Loucy (cell line): ENCODE measurements around the gene PTPRN2.

ENCODE experiments used
- H2AFZ ChIP-seq: fragments of 200-600 bp; sonication (generic); 2 replicates; pipeline ENCODE4 v1.6.0; 2016; ENCODE audit warnings: antibody characterized with exemption, mild to moderate bottlenecking, low read length, moderate library complexity
- H3F3A ChIP-seq: fragments of 200-600 bp; 2 replicates; pipeline ENCODE4 v1.6.0; 2016; ENCODE audit warnings: antibody characterized with exemption, low read depth, mild to moderate bottlenecking
- H3K27me3 ChIP-seq: fragments of 200-600 bp; sonication (generic); 2 replicates; pipeline ENCODE4 v1.6.1; 2014; ENCODE audit warnings: low read length, mild to moderate bottlenecking; ENCODE audit not compliant: insufficient read depth, poor library complexity, severe bottlenecking
- H3K36me3 ChIP-seq: fragments of 200-600 bp; sonication (generic); 2 replicates; pipeline ENCODE4 v1.6.1; 2016; ENCODE audit warnings: low read length; ENCODE audit not compliant: insufficient read depth
- H3K4me1 ChIP-seq: fragments of 200-600 bp; sonication (generic); 2 replicates; pipeline ENCODE4 v1.5.1; 2014; ENCODE audit warnings: low read length, mild to moderate bottlenecking; ENCODE audit not compliant: insufficient read depth, poor library complexity, severe bottlenecking
- H3K4me2 ChIP-seq: fragments of 200-600 bp; sonication (generic); 2 replicates; pipeline ENCODE4 v1.6.0; 2014; ENCODE audit warnings: antibody characterized with exemption, low read length, low read depth, mild to moderate bottlenecking; ENCODE audit not compliant: poor library complexity, severe bottlenecking
- H3K4me3 ChIP-seq: fragments of 200-600 bp; sonication (generic); 2 replicates; pipeline ENCODE4 v1.5.1; 2014; ENCODE audit warnings: low read length, mild to moderate bottlenecking, mixed read lengths; ENCODE audit not compliant: poor library complexity, severe bottlenecking
- H3K79me2 ChIP-seq: fragments of 200-600 bp; sonication (generic); 2 replicates; pipeline ENCODE4 v1.6.1; 2014; ENCODE audit warnings: low read length; ENCODE audit not compliant: insufficient read depth
- H3K9ac ChIP-seq: fragments of 200-600 bp; sonication (generic); 2 replicates; pipeline ENCODE4 v1.6.0; 2014; ENCODE audit warnings: mild to moderate bottlenecking, low read depth, low read length, moderate library complexity; ENCODE audit not compliant: poor library complexity, severe bottlenecking
- H3K9me2 ChIP-seq: fragments of 200-600 bp; sonication (generic); replicated peaks from 2 replicates; pipeline ENCODE4 v1.6.1; 2016; ENCODE audit warnings: low read depth, low read length, mixed read lengths
- H3K9me3 ChIP-seq: fragments of 200-600 bp; sonication (generic); 2 replicates; pipeline ENCODE4 v1.6.1; 2014; ENCODE audit warnings: mild to moderate bottlenecking, antibody characterized with exemption, low read length, low read depth; ENCODE audit not compliant: insufficient read depth
- H4K20me1 ChIP-seq: fragments of 200-600 bp; sonication (generic); 2 replicates; pipeline ENCODE4 v1.6.0; 2014; ENCODE audit warnings: antibody characterized with exemption, low read length, mild to moderate bottlenecking; ENCODE audit not compliant: insufficient read depth, poor library complexity, severe bottlenecking
- EZH2phosphoT487 ChIP-seq: fragments of 200-600 bp; IDR thresholded peaks from 2 replicates; pipeline ENCODE4 v1.6.1; 2018; ENCODE audit warnings: antibody characterized with exemption, mild to moderate bottlenecking, moderate library complexity, borderline replicate concordance
- TF ChIP-seq, protein P1 (sequence below): fragments of 200-600 bp; sonication (generic); conservative IDR thresholded peaks from 2 replicates; pipeline ENCODE4 v1.5.1; 2014; ENCODE audit warnings: mild to moderate bottlenecking, antibody characterized with exemption, low read length

PTPRN2 gene

DNA sequence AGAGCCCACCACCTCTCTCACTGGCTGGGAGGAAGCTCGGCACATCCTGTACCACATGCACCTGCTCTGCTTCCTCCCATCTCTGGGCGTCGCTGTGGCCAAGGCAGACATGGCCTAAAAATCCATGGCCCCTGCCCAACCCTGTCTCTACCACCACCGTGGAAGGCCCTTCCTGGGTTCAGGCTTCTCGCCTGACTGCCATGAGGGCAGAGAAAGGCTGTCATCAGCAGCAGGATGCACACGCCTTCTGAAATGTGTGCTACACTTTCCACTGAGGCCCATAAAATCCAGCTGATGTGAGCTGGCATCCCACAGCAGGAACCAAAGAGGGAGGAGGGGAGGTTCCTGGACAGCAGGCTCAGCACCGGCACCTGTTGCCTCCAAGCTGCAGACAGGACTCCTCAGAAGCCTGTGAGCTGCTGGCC is 93.4 kb downstream of the PTPRN2 start:
- no peak overlapping the region for H3K9ac ChIP-seq
- no peaks in the 10 kb centered on the region for H3F3A ChIP-seq
- no peak overlapping the region for H3K4me3 ChIP-seq
- H3K27me3 ChIP-seq = no peaks in the 10 kb centered on the region
- H3K9me3 ChIP-seq = no peaks in the 10 kb centered on the region; the same call in 1 of the 2 replicates
- H4K20me1 ChIP-seq = no peaks in the 10 kb centered on the region
- no peaks in the 10 kb centered on the region for H3K79me2 ChIP-seq
- no peaks in the 10 kb centered on the region for H3K9me2 ChIP-seq
- H3K4me1 ChIP-seq = no peaks in the 10 kb centered on the region
- no peaks in the 10 kb centered on the region for H3K36me3 ChIP-seq
- peak overlapping the region; percentile 16 for H3K4me2 ChIP-seq
- TF ChIP-seq, protein P1, sequence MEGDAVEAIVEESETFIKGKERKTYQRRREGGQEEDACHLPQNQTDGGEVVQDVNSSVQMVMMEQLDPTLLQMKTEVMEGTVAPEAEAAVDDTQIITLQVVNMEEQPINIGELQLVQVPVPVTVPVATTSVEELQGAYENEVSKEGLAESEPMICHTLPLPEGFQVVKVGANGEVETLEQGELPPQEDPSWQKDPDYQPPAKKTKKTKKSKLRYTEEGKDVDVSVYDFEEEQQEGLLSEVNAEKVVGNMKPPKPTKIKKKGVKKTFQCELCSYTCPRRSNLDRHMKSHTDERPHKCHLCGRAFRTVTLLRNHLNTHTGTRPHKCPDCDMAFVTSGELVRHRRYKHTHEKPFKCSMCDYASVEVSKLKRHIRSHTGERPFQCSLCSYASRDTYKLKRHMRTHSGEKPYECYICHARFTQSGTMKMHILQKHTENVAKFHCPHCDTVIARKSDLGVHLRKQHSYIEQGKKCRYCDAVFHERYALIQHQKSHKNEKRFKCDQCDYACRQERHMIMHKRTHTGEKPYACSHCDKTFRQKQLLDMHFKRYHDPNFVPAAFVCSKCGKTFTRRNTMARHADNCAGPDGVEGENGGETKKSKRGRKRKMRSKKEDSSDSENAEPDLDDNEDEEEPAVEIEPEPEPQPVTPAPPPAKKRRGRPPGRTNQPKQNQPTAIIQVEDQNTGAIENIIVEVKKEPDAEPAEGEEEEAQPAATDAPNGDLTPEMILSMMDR = peak; percentile 35; the same call in 1 of the 2 replicates
- TF ChIP-seq EZH2phosphoT487 = no peak
- peak overlapping the region; percentile 81 for H2AFZ ChIP-seq

DNA sequence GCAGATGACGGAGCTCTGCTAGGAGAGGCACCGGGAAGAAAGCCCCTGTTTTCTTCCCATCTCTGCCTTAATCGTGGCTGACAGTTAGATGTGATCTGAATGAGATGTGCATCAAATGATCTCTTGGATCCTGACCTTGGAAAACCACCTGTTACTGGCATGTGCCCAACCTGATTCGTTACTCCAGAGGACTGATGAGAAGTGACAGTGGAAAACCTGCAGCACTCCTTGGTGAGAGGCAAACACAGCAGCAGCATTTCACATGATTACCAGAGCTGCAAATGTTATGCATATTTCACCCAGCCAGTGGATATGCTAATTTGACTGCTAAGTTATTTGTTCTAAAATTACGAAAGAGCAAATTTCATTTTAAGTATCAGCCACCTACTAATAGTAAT is 95.3 kb downstream of the PTPRN2 start:
- Histone ChIP-seq H3K9ac (no peak overlapping the region), H3F3A (no peaks in the 10 kb centered on the region), H3K9me2 (no peaks in the 10 kb centered on the region), H2AFZ (no peak overlapping the region), H4K20me1 (no peaks in the 10 kb centered on the region), H3K4me2 (no peak overlapping the region), H3K4me1 (no peaks in the 10 kb centered on the region), H3K9me3 (peaks cover 9% of the 10 kb centered on the region; the same call in 1 of the 2 replicates), H3K36me3 (no peaks in the 10 kb centered on the region), H3K27me3 (no peaks in the 10 kb centered on the region), H3K4me3 (no peak overlapping the region), H3K79me2 (no peaks in the 10 kb centered on the region)
- no peak for TF ChIP-seq EZH2phosphoT487
- TF ChIP-seq, protein P1 = no peak

DNA sequence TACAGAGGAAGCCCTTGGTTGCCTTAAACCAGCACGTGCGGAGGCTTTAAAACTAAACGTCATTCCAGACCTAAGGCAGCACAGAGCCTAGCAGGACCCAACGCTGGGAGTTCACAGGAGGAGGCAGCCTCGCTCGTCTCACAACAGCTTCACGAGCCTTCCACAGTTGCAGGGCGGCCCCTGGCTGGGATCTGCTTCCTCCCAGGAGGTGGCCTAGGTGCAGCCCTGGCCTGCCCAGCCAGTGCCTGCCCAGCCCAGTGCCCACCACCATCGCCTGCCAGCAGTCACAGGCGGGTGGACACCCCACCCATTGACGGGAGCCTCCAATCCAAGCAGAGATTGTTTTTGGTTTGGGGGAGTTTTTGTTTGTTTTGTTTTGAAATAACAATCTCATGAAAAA is 96.5 kb downstream of the PTPRN2 start:
- H3K36me3 ChIP-seq = no peaks in the 10 kb centered on the region
- no peak overlapping the region for H3K4me2 ChIP-seq
- no peak overlapping the region for H2AFZ ChIP-seq
- no peak overlapping the region for H3K4me3 ChIP-seq
- TF ChIP-seq EZH2phosphoT487 = no peak
- TF ChIP-seq, protein P1 = no peak
- H3K9ac ChIP-seq = no peak overlapping the region
- no peaks in the 10 kb centered on the region for H3K9me2 ChIP-seq
- H3K79me2 ChIP-seq = no peaks in the 10 kb centered on the region
- H3F3A ChIP-seq = no peaks in the 10 kb centered on the region
- H3K4me1 ChIP-seq = no peaks in the 10 kb centered on the region
- H4K20me1 ChIP-seq = no peaks in the 10 kb centered on the region
- H3K9me3 ChIP-seq = peaks cover 9% of the 10 kb centered on the region; the same call in 1 of the 2 replicates
- no peaks in the 10 kb centered on the region for H3K27me3 ChIP-seq
